ENCODE measurements around the gene MAGEA4.

DNA sequence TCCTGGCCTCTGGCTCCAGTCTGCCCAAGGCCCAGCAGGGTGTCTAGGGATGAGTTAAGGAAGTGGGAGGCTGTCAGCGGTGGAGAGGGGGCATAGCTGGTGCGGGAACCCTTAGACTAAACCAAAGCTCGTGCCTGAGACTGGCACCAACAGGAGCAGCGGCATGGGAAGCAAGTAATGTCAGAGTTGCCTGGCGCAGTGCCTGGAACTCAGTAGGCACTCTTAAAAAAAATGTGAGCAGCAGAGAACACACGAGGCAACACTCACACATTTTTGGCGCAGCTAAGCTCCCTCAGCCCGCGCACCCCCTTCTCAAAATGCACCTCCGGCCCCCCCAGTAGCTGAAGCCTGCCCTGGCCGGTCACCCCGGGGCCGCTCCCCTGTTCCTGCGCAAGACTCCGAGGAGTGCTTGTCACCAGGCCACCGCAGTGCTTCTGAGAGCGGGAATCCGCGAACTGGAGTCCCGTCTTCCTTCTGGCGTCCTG is 61.2 kb downstream of the MAGEA4 start:
- TF ChIP-seq POLR2AphosphoS5 (IDR thresholded peaks at IDR 0.05; ENCODE audit: low read depth, low read length): no peak
- TF ChIP-seq POLR2A (IDR thresholded peaks at IDR 0.05; ENCODE audit: low read depth, low read length): no peak
- no peak for TF ChIP-seq TAF1 (IDR thresholded peaks at IDR 0.05; ENCODE audit: low read depth, low read length)
- TF ChIP-seq PAX5 (IDR thresholded peaks at IDR 0.05; ENCODE audit: insufficient read depth, low read length, severe bottlenecking): no peak
- TF ChIP-seq SPI1 (IDR thresholded peaks at IDR 0.05; ENCODE audit: low read depth, low read length): no peak
